Posterior vena cava (tissue), 2 donors: ENCODE results near the gene RELN. TPM values are rescaled to one million over a fixed set of nuclear protein-coding genes. Genes with fewer than 3 reads are reported as not detected.

Experiments
- DNase-seq: peaks from one replicate; pipeline ENCODE4 v3.0.0-alpha.2; 2020; ENCODE audit warnings: low spot score
- intact Hi-C, 2 donors: fragments of 100-400 bp; cut with DNase I; formaldehyde crosslinking; loops; one replicate each; pipeline versions ENCODE4 v1.14.1 to v1.14.2; 2022 to 2023
- total RNA-seq, 2 donors: library from RNA; stranded (reverse); fragmentation: NEBNext Ultra II Directional; extraction: Animal tissue kit (Norgen Biotek cat#: 25700); gene quantifications; one replicate each; pipeline ENCODE4 v1.2.1, GENCODE V29; 2021
- donor health status: DM: yes; HTN: yes; CAD: no.
- donor health status: DM: yes; HTN: yes; CAD: no.

Gene RELN
- total RNA-seq, 2 donors from 2014 or later: 5.0 to 6.2 TPM

DNA sequence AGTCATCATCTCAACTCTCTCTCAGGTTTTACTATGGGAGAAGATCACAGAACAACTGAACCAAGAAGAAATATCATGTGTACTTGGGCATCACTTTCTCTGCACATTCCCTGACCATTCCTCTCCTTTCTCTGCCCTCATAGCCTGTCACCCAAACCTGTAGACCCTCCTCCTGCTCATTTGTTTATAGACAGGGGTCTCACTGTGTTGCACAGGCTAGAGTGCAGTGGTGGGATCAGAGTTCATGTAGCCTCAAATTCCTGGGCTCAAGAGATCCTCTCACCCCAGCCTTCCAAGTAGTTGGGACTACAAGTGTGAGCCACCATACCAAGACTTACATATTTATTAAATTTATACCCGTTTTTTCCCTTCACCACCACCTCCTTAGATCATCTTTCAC, 282.7 kb downstream of the RELN start:
- intact Hi-C loops: no loop called here
- DNase-seq: no peak

DNA sequence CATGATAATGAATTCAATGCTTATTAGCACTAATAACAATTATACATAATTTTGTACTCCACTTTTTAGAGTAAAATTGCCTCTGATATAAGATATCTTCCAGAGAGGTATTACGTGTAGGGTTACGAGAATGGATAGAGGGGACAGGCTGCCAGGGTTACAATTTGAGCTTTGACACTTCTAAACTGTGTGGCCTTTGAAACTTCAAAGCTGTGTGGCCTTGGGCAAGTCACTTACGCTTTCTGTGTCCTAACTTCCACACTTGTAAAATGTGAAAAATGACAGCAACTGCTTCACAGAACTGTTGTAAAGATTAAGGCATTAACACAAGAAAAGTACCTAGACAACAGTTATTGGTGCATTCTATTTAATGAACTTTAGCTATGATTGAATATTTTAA, 283.9 kb downstream of the RELN start:
- intact Hi-C loops: no loop called here
- no peak for DNase-seq

DNA sequence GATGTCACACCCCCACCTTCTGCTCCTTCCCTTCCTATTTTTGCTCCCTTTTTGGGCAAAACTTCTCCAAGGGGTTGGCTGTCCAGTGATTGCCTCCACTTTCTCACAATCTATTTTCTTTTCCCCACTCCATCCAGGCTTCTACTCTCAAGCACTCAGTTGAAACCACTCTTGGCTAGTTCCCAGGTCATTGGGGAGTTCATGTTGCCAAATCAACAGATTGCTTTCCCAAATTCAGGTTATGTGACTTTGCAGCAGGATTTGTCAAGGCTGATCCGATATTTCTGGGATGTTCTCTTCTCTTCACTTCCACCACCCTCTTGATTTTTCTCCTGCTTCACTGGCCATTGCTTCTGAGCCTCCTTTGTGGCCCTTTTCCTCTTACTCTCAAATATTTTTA, 284.8 kb downstream of the RELN start:
- intact Hi-C loops: no loop called here
- DNase-seq: no peak

DNA sequence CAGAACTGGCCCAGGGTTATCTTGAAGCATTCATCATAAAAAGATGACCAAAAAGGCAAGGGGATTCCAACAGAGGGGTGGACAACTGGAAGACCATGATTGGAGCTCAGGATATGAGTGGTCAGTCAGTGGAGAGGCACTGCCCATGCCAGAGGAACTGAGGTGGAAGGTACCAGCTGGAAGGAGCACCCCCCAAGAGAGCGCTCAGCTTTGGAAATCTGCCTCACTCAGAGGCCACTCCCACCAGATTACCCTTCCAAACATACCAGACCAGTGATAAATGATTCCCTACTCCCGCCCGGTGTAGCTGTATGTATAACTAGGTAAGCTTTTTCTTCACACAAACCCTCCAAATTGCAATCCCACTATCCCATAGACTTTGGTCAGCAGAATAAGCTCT, 286.5 kb downstream of the RELN start:
- intact Hi-C loops: no loop called here
- no peak for DNase-seq

DNA sequence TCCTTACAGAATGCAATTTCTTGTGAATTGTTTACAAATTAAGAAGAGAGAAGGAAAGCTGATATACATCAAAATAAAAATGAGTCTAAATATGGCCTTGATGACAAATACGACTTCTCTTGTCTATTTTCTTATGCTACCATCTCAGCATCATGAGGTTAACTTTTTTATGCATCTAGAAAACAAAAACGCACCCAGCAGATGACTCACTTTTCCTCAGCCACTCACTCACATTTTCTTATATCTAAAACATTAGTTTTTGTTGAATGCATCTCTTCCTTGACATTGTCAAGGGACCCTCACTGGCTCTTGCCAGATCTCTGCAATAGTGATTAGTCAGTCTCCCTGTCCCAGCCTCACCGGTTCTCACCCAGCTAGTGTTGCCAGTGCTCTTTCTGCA, 287.0 kb downstream of the RELN start:
- DNase-seq: no peak

DNA sequence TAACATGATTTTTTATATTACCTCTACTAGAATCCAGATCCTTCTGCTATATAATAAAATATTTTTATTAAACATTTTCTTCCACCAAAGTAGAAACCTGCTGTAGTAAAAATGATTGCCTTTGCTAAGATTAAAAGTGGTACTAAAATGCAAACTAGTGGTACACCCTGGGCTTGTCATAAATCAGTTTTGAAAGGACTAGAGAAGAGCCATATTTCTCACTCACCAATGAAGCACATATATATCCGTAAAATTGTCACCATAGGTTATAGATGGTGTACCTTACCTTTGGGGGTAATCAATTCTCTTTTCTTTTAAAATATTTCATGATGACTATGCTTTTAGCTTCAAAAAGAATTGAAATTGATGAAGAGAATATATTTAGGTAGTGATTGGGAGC, 290.4 kb downstream of the RELN start:
- intact Hi-C loops: no loop called here
- no peak for DNase-seq

More for the DNA sequence above, 287.0 kb downstream of the RELN start:
- intact Hi-C loops: no loop called here

DNA sequence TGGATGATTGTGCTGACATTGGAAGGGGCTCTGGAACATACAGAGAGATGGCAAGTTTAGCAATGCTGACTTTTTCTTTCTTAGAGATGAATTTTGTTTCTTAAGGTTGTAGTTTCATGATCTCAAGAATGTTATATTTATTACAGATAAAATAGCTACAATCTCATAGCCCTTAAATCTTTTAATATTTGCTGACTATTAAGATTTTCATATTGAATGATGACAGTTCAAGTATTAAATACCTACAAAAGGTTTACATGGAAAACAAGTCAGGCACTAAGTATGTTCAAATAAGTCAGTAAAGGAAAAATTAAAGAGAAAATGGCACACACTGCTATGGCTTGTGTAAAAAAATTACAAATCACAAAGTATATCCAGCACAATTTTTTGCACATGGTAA, 291.4 kb downstream of the RELN start:
- intact Hi-C loops: no loop called here
- DNase-seq: no peak

DNA sequence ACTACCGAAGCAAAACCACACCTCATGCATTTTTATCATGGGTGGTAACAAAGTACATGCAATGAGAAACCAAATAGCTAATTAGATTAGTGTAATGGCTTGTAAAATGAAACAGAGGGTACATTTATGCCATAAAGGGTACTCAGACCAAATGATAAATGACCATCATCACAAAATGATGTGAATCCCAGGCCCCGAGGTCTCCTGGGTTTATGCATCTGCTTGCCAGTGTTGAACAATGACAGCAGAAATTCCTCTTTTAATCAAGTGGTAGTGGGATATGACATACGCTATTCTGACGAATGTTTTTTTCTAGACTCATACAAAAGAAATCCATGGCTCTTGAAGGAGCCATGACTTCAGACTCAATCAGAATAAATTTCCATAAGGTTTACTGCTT, 293.9 kb downstream of the RELN start:
- DNase-seq: no peak
- intact Hi-C loops: no loop called here

DNA sequence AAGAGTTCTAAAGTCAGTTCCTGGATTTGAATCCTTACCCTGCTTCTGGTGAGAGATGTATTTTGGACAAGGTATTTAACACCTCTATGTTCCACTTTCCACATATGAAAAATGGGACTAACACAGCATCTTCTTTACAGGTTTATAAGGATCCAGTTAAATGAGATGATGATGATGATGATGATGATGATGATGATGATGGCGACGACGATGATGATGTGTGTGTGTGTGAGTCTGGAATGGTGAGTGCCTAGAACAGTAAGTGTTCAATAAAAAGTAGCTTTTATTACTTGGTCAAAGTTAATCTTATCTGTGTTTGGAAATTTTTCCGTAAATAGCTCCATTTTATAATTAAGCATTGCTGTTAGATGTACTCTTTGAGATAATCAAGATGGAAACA, 295.2 kb downstream of the RELN start:
- intact Hi-C loops: no loop called here
- no peak for DNase-seq

DNA sequence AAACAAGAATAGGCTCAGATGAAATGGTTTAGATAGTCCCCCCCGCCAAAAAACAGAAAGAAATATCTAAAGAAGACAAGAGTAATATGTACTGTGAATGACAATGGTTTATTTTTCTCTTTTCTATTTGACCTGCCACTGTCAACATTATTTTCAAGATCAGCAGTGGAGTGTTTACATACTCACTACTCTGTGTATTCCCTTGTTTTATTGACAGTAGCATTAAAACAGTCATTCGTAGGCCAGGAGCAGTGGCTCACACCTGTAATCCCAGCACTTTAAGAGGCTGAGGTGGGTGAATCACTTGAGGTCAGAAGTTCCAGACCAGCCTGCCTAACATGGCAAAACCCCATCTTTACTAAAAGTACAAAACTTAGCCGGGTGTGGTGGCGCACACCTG, 298.2 kb downstream of the RELN start:
- DNase-seq: no peak
- intact Hi-C loops: no loop called here

DNA sequence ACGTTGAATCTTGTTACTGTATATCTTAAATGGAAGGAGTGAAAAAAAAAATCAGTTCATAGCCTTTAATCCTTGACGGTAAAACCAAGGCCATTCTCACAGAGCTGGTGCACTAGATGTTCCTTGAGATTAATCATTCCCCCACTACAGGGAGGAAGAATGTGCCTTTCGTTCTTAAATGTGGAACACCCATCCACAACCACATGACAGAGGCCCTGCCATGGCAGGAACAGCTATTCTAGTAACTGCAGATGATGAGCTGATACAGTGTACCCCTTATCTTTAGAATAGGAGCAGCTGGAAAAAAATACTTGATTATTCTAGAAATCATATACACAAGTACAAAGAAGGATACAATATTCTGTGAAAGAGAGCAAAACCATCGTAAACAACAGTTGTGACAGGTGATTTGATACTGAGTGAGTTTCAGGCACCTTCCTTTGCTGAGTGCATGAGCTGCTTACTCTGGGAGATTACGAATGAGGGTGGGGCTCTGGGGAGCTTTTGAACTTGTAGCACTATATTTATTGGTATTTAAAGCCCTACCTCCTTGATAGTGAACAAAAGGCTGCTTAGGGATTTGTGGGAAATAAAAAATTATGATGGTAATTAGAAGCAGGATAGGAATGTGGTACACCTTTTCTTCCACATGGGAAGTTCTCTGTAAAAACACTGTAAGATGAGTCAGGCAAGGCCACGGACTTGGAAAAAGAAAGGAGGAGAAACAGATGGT, 299.1 kb downstream of the RELN start:
- intact Hi-C loops: no loop called here
- DNase-seq: no peak

DNA sequence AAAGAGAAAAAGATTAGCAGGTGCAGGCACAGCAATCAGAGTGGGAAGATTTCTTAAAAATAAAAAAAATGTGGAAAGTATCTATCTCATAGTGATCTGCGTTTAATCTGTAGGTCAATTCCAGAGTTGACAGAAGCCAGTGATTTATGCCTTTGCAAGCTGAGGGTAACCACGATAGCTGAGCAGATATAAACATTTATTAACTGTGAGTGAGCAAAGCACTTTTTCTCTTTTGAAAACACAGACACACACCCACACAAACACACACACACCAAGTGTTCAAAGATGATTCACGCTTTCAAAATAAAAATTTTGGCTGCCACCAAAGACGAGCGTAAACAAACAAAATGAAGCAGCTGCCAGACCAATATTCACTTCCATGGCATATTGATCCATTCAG, 300.2 kb downstream of the RELN start:
- intact Hi-C loops: no loop called here
- DNase-seq: no peak

DNA sequence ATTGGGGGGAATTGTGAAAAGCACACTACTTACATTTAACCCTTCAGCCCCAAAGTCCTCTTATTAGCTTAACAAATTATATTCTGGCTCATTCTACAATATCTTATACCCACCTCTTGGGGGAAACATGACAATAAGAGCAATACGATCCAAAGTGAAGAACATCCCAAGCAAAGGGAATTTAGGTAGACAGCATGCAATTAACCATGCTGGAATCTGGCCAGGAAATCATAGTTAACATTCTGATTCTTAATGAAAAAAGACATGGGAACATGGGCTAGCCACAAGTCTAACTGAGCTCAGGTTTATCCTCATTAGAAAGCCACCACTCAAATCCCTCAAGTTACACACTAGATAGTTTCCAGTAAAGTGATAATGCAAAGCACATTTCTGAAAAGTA, 301.5 kb downstream of the RELN start:
- intact Hi-C loops: no loop called here
- no peak for DNase-seq

DNA sequence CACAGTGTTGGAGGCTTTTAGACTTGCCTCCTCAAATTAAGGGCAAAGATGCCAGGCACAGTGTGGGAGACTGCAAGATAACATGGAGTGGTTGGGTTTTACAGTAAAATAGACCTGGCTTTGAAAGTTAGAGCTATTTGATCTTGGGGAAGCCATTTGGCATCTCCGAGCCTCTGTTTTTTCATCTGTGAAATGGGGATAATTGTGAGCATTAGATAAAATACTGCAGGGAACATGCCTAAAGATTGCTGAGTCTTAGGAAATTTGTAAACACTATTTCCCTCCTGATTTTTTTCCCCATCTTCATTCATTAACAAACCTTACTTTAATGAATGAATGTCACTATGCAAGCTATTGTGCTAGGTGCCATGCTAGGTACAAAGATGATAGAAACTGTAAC, 302.2 kb downstream of the RELN start:
- no peak for DNase-seq
- intact Hi-C loops: no loop called here

DNA sequence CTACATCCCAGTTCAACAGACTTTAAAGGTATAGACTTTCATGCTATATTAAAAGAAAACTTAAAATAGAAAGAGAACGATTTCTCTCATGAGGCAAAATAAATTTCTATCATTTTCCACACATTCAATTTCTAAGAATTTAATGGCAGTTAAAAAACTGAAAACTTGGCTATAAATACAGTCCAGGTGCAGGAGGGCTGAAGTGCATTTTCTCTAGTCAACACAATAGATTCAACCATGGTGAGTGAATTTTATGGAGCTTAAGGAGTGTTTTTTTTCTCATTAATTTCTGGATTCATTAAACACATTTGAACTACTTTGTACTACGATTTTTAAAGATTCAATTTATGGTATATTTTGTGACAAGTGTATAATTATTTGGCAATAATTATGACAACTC, 302.7 kb downstream of the RELN start:
- DNase-seq: no peak
- intact Hi-C loops: no loop called here

DNA sequence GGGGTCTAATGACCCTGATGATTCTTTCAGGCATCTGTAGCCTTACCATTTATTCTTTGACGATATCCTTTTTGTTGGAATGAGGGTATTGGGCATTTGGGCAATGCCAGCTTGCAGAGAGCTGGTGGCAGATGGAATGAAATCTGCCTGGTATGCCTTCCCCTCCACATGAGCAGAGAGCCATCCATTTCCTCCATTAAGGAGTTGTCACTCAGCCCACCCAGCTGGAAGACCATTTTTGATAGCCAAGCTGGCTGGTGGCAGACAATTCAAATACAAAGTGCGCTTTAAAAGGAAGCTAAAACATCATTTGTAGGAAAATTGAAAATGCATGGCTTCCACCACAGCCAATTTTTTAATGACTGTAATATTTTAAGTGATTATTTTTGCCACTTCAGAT, 303.4 kb downstream of the RELN start:
- no peak for DNase-seq
- intact Hi-C loops: no loop called here

DNA sequence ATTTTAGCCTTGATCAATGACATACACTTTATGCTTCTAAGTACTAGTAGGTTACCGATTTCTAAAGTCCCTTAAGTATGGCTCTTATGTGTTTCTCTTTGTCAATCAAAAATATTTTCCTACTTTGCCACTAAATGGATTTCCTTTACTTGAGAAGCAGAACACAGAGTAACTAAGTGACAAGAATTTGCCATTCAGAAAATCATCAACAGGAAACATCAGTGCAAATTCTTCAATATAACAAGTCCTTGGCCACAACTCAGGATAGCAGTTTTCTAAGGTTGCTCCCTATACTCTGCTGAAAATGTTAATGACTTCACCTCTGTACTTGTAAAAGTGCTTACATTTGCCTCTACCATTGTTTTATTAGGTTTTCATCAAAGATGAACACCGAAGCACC, 303.8 kb downstream of the RELN start:
- DNase-seq: no peak
- intact Hi-C loops: no loop called here

DNA sequence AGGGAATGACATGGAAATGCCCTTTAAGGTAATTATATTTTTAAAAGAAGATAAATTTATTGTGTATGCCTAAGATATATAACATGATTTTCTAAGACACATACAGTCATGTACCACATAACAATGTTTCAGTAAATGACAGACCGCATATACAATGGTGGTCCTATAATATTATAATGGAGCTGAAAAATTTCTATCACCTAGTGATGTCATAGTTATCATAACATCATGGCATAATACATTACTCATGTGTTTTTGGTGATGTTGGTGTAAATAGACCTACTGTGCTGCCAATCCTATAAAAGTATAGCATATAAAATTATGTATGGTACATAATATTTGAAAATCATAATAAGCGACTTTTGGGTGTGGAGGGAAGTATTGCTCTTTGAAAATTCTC, 306.1 kb downstream of the RELN start:
- no peak for DNase-seq
- intact Hi-C loops: no loop called here

DNA sequence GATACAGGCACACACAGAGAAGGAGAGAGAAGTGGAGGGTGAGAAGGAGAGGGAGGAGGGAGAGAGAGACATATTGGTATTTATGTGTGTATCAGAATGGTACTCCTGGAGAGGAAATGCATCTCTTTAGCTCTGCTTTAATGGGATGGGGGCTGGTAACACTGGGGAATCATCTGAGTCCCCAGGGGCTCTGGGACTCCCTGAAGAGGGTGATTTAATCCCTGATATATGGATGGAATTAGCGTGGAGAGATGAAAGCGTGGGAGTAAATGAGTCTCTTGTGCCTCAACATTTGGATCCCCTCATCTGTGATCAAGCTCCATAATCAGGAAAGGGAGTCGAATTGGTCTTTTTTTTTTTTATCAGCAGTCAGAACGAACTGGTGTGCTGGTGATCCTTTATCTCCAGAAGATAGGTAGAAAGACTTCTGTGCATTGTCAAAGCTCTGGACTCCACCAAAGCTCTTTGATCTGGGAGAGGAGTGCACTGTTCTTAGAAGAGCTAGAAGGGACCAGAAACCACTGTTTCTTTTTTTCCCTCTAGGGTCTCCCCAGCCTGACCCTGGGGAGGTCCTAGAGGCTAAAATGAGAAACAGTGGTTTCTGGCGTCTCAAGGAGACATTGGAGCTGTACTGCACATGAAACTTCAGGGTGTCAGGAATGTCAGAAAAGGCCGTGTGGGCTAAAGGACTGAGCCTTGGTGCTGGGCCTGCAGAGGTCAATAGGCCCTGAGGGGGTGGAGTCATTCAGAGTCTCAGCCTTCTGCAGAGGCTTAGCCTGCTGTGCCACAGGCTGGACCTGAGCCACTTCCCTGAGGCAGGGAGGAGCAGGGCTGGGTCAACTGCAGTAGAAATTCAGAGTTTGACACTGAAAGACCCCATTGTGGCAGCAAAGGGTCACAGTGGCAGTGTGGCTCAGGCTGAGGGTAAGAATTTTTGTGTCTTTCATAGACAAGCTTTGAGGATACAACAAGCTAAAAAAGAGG, 309.0 kb downstream of the RELN start:
- no peak for DNase-seq
- intact Hi-C loops: no loop called here

DNA sequence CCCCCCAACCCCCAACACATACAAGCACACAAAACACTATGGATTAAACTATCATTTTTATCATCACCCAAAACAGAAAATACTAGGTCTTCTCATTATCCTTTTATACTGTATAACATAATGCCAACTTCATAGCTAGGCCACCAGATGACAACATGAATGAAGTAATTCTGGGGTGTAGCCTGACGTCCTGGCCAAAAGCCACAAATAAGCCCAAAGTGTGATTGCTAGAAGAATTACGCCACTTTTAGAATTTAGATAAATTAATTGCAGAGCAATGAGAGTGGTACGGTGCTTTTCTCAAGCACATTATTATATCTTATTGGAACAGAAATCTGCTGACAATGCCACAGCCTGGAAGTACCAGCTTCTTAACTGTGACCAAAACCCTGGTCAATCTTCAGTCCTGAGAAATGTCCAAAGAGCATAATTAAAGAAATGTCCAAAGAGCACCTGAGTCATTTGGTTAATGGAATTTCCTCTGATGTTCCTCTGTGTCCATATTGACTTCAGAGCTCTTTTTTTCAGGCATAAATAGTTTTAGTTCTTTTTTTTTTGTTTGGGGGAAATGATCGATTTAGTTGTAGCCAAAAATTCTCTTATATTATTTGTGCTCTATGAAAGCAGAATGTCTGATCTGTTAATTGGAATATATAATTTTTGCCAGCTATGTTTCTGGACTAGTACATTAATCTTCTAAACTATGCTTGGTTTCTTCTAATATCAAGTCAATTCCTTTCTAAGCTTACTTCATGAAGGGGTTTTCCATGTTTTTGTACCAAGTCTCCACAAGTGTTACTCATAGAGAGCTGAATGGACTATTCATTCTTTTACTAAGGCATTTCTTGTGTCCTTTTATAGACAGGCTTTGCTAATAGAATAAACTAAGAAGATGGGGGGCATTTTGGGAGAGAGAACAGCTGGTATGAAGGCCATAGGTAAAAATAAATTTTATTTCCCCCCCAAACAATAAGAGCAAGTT, 310.0 kb downstream of the RELN start:
- intact Hi-C loops: no loop called here
- no peak for DNase-seq
